Bronchial epithelial cell (primary cell): ENCODE data around the gene RBM10. TPM values are rescaled to one million over a fixed set of nuclear protein-coding genes. Genes with fewer than 3 reads are reported as not detected.

Experiments used
- DNase-seq: peaks from one replicate; pipeline ENCODE4 v3.0.0-alpha.2; 2010; ENCODE audit warnings: low read depth
- FAIRE-seq: peaks from 2 replicates; lab custom pipeline; 2011; peaks lifted over from hg19 to GRCh38; lab: Jason Lieb, UNC
- H3K27me3 ChIP-seq: 2 replicates; pipeline ENCODE4 v1.5.1; 2011; ENCODE audit warnings: low read length; ENCODE audit not compliant: control insufficient read depth, insufficient read depth
- H3K36me3 ChIP-seq: 2 replicates; pipeline ENCODE4 v1.5.1; 2011; ENCODE audit warnings: low read length; ENCODE audit not compliant: control insufficient read depth, insufficient read depth
- H3K4me3 ChIP-seq: 2 replicates; pipeline ENCODE4 v1.5.1; 2011; ENCODE audit warnings: mild to moderate bottlenecking, low read depth, low read length, control low read depth
- CTCF ChIP-seq: IDR thresholded peaks from 2 replicates; pipeline ENCODE4 v1.5.1; 2011; ENCODE audit warnings: mild to moderate bottlenecking, moderate library complexity, low read length, control low read depth, inconsistent platforms; ENCODE audit not compliant: insufficient read depth, severe bottlenecking
- total RNA-seq: library from RNA; depleted of rRNA; stranded (reverse); fragments of >200 nt; gene quantifications from 2 replicates; pipeline ENCODE4 v1.2.1, GENCODE V29; 2014

The RBM10 gene
- total RNA-seq, 1 donor from 2014 or later, result 29.0 TPM

GRCh38 chrX:47223476-47224250, 78.6 kb downstream of the RBM10 start:
- H3K4me3 ChIP-seq, result no peak overlapping the region
- no peaks in the 10 kb centered on the region for H3K27me3 ChIP-seq
- DNase-seq (no peak), FAIRE-seq (no peak)
- peaks cover 14% of the 10 kb centered on the region for H3K36me3 ChIP-seq
- TF ChIP-seq CTCF, result no peak

DNA sequence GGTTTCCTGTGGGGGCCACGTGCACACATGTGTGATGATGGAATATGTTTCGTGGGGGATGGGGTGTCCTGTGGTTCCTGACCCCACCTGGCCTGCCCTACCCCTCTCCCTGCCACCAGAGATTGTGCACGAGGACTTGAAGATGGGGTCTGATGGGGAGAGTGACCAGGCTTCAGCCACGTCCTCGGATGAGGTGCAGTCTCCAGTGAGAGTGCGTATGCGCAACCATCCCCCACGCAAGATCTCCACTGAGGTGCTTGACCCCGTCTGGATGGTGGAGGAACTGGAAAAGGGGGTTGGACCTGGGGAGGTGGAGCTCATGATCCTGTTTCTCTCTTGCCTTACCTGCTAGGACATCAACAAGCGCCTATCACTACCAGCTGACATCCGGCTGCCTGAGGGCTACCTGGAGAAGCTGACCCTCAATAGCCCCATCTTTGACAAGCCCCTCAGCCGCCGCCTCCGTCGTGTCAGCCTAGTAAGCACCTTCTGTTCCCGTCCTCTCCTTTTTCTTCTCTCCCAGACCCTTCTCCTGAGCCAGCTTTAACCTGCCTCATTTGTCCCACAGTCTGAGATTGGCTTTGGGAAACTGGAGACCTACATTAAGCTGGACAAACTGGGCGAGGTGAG, 79.4 kb downstream of the RBM10 start:
- Histone ChIP-seq H3K4me3 (no peak overlapping the region), H3K36me3 (peaks cover 14% of the 10 kb centered on the region), H3K27me3 (no peaks in the 10 kb centered on the region)
- FAIRE-seq, result peak; percentile 32
- no peak for TF ChIP-seq CTCF
- DNase-seq, result no peak

GRCh38 chrX:47224896-47225290, 79.9 kb downstream of the RBM10 start:
- no peak for TF ChIP-seq CTCF
- FAIRE-seq (no peak), DNase-seq (no peak)
- Histone ChIP-seq H3K4me3 (no peak overlapping the region), H3K27me3 (no peaks in the 10 kb centered on the region), H3K36me3 (peaks cover 14% of the 10 kb centered on the region)

GRCh38 chrX:47226071-47226470, 81.0 kb downstream of the RBM10 start:
- FAIRE-seq, result peak; percentile 43
- H3K36me3 ChIP-seq, result peaks cover 14% of the 10 kb centered on the region

DNA sequence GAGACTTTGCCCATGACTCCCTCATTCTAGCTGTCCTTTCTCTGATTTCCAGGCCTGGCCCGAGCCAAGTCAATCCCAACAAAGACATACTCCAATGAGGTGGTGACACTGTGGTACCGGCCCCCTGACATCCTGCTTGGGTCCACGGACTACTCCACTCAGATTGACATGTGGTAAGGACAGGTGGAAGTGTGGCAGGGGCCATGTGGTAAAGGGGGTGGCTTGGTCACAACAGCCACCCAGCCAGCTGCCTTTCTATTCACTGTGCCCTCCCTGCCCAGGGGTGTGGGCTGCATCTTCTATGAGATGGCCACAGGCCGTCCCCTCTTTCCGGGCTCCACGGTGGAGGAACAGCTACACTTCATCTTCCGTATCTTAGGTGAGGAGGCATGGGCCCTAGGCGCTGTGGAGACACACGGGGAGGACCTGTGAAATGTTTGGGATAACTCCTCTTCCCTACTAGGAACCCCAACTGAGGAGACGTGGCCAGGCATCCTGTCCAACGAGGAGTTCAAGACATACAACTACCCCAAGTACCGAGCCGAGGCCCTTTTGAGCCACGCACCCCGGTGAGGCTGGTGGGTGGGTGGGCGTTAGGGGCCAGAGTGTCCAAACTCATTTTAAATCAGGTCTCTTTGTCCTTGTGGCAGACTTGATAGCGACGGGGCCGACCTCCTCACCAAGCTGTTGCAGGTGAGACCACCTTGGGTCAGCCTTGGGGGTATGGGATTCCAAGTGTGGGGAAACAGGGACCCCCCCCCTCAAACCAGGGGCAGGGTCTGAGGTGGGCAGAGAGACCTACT, 81.7 kb downstream of the RBM10 start:
- Histone ChIP-seq H3K4me3 (no peak overlapping the region), H3K36me3 (peaks cover 13% of the 10 kb centered on the region), H3K27me3 (no peaks in the 10 kb centered on the region)
- DNase-seq (no peak), FAIRE-seq (no peak)
- TF ChIP-seq CTCF, result no peak

More at GRCh38 chrX:47226071-47226470, 81.0 kb downstream of the RBM10 start:
- Histone ChIP-seq H3K27me3 (no peaks in the 10 kb centered on the region), H3K4me3 (no peak overlapping the region)
- no peak for DNase-seq
- no peak for TF ChIP-seq CTCF
